HG03457 (cell line): Measurements from ENCODE around the gene PEX11A.

Source experiments
- ATAC-seq: cut with Tn5 transposase; IDR thresholded peaks from one replicate; pipeline ENCODE4 v1.9.1; 2021; ENCODE audit warnings: moderate number of reproducible peaks; ENCODE audit not compliant: unreplicated experiment

Gene PEX11A

DNA sequence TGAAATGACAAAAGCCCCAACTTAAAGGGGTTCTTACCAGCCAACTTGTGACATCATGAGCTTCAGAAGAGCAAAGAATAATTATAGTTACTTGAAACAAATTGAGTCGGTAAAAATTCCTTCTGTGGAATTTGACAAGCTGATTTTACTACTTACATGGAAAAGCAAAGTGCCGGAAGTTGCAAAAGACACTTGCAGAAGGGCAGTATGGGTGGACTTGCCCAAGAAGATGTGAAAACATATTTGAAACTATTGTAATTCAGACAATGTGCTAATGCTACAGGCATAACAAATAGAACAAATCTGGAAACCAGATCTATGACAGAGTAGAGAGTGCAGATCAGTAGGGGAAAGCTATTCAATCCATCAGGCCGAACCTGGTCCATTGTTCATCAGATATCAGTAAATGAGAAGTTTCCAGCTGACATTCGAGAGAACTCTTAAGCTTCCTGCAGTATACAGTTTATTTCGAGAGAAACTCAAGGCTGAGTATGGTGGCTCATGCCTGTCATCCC lies 32.8 kb downstream of the PEX11A start:
- no peak for ATAC-seq

DNA sequence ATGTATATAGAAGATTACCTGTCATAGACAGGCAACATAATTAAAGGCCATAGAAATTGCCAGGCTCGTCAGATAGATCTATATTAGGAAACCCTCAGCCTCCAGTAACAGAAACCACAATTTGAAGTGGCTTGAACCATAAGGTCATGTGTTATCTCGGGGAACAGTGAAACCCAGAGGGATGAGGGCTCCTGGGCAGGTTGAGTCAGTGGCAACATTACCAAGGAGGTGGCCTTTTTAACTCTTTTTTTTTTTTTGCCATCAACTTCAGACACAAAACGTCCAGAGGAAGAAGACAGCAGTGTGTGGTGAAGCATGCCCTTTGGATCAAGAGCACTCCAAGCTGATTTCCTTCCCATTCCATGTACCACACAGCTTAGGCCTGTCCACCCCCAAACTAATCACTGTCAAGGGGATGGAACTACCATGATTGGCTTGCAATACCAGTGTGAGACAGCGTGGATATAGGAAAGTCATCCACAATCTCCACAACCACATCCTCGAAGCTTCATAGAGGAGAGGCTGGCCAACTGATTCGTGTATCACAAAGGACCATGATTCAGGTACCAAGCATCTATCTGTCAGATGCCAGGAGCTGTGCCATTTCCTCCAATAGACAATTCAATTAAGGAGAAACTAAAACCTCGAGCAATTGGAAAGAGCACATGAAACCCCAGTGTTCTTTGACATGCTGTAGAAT lies 34.3 kb downstream of the PEX11A start:
- ATAC-seq: no peak

DNA sequence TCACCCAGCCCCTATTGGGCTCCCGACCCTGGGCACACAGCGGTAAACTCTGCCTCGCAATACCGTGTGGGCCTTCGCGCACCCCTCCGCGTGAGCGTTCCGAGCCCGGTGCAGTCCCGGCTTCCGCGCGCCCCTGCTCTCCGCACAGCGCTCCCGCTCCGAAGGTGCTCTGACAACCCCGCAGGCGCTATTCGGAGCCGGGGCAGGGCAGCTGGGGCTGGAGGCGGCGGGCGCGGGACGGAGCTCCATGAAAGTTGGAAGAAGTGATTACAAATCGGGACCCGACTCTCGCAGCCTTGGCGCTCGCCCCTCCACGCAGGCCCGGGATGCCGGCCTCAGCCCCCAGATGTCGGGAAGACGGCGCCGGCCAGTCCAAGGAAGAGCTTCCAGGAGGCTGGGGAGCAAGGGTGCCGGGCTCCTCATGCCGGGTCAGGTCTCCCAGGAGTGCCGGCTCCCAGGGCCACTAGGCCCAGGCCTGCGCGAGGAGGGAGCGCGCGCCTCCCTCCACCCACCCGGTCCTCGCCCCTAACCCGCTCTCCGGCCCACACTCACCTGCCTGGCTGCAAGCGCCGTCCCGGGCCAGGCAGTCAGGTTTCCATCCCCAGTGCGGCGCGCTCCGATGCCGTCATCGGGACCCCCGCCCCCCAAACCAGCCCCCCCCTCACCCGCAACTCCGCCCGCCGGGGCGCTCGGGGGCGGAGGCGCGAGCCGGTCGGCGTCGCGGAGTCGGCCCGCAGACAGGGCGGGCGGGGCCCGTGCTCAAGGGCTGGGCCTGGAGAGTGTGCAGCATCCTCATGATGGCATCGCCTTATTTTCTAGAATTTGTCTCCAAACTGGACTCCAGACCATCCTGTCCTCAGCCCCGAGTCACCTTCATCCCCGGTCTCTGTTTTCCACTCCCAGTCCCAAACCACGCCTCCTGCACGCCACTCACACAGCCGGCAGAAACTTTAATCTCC lies 35.4 kb downstream of the PEX11A start, which contains the start of gene KIF7:
Gene KIF7, minus strand, starts transcription at position 621 of the 959 bp plus-strand sequence. CDS start 2,537 bp downstream, outside the sequence.
- no peak for ATAC-seq

DNA sequence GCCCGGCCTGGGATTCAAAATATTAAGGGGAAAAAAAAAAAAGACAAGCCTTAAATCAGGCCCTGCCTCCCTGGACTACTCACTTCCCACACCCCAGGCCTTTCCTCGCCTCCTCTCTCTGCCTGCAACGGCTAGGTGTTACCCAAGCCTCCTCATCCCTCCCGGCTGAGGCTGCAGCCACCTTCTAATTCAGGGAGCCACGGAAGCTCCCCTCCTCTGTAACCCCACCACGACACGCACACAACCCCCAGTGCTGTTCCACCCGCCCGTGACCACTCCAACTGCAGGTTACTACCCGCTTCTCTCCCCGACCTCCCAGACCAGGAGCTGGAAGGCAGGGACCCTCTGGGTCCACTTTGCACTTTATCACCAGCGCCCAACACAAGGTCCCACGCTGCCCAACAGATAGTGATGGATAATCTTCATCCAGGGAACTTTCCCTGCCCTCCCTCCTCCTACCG lies 36.2 kb downstream of the PEX11A start:
- ATAC-seq: no peak

DNA sequence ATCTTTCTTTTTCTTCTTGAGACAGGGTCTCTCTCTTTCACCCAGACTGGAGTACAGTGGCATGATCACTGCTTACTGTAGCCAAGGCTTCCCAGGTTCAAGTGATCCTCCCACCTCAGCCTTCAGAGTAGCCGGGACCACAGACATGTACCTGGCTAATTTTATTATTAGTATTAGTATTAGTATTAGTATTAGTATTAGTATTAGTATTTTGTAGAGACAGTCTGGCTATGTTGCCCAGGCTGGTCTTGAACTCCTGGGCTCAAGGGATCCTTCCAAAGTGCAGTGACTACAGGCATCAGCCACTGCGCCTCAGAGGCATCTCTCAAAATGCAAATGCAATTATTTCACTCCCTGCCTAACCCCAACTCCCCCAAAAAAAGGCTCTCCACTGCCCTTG lies 37.0 kb downstream of the PEX11A start:
- ATAC-seq: no peak

DNA sequence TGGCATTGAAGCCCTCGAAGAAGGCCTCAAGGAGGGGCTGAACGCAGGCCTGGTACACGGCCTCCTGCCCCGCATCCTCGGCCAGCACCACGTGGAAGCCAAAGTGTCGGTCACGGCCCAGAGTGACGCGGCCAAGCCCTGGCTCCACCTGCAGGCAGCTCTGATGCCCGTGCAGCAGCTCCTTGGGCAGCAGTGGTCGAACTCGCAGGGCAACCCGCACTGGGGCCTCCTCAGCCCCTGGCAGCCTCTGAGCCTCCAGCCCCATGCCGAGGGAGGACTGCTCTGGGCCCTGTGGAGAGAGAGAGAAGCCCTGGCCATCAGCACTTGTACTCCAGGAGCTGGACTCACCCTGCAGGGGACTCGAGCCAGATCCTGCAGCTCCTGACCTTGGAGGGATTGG lies 37.9 kb downstream of the PEX11A start:
- no peak for ATAC-seq

DNA sequence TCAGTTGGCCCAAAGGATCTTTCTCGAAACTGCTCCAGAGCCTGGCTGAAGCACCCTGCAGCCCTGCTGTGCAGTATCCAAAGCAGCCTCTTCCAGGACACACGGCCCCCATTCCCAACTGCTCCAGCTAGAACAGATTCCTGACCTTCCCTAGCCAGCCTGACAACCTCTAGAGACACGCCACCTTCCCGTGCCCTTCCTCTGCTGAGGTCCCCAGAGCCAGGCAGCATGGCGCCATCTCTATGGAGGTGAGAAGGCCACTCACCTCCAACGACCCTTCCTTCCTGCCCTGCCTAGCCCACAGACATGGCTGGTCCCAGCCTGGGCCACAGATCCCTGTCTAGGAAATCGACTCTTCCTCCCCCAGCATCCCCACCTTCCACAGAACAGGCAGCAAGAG lies 38.4 kb downstream of the PEX11A start:
- no peak for ATAC-seq

- ATAC-seq: no peak
These were observed 40.8 kb downstream of the PEX11A start for GRCh38 chr15:89649716-89650115.

DNA sequence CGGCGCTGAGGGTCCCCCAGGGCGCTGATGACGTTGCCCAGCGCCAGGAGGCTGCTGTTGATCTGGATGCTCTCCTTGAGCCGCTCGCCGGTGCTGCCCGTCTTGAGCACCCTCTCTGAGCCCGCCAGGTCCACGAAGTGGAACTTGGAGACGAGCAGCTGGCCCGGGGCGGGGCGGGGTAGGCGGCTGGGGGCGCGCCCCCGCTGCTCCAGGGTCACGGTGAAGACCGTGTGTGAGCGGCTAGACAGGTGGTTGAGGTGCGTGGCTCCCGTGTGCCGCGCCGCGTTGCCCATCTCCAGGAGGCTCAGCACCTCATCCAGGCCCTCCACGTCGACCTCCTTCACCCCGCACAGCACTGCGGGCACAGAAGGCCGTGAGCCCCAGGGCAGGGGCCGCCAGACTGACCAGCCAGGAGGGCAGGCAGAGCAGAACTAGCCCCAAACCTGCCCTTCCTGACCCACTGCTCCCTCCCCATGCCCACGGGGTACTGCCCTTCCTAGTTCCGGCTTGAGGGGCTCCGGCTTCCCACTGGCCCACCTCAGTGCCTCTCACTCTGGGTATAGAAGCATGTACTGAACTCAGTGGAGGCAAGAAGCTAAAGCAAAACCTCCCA lies 41.4 kb downstream of the PEX11A start:
- no peak for ATAC-seq

DNA sequence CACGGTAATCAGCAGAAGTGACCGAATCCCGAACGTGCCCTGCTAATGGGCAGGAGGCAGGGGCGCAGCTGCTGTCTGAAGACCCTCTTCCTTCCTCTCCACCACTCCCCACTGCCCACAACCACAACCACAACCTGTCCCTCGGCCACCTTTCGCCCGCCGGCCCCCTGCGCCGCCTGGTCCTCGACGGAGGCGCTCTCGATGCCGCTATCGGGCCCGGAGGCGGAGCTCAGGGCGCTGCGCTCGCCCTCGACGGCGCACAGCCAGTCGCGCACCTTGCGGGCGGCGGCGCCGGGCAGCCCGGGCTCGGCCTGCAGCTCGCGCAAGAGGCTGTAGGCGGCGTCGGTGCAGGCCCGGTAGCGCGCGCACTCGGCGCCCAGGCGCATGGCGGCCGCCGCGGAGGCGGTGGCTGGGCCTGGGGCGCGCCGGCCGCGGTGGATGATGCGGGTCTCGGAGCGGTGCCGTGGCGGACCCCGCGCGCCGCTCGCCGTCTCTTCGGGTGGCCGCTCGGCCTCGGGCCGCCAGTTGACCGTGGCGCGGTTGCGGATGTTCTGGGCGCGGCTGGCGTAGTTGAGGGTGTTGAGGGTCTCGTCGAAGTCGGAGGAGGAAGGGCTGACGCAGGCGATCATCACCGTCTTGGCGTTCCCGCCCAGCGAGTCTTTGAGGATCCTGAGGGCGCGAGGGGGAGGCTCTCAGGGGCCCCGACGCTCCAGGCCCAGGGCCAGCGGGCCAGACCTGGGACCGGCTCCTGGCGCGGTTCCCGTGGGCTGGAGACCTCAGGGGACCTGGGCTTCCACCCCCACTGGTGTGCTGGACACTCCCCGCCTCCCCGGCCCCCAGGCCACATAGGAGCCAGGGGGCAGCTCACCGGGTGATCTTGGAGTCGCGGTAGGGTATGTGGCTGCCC lies 42.2 kb downstream of the PEX11A start:
- ATAC-seq: no peak

GRCh38 chr15:89647191-89647851 lies 43.2 kb downstream of the PEX11A start:
- no peak for ATAC-seq

DNA sequence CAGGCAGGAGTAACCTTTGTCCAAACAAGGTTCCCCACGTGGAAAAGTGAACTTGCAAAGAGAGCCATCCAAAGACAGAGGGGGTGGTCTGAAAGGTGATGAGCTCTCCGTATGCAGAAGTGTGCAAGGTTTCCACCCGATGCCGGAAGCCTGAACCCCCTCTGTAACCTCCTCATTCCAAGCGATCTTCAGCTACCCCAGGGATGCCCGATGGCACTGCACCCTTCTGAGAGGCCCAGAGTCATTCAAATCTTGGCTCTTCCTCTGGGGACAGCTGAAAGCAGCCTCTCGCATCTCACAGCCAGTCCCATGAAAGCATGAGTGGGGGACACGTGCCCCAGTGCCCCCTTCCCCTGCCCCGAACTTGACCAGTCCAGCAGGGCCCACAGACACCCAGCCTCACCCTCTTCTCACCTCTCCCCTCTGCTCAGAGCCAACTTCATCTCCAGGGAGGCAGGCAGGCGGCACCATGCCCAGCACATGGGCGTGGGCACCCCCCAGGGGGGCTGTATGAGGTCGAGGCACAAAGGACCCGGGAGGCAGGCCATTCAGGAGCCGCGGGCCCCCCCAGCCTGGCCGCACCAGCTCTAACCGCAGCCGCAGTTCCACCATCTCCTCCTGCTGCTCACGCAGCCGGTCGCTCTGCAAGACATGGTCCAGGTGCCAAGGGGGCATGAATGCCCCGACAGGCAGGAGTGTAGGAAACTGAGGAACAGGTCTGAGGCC lies 44.0 kb downstream of the PEX11A start:
- no peak for ATAC-seq

- ATAC-seq: no peak
These were observed 44.9 kb downstream of the PEX11A start for GRCh38 chr15:89645680-89646079.

GRCh38 chr15:89642106-89642505 lies 48.4 kb downstream of the PEX11A start:
- ATAC-seq: no peak

DNA sequence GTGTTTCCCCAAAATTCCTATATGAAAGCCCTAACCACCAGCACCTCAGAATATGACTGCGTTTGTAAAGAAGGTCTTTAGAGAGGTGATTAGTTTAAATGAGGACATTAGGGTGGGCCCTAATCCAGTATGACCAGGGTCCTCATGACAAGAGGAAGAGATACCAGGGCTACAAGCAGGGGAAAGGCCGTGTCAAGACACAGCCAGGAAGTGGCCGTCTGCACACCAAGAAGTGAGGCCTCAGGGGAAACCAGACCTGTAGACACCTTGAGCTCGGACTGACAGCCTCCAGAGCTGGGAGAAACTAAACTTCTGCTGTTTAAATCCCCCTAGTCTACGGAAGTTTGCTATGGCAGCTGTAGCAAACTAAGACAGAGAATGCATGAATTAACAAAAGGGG lies 49.5 kb downstream of the PEX11A start:
- no peak for ATAC-seq

DNA sequence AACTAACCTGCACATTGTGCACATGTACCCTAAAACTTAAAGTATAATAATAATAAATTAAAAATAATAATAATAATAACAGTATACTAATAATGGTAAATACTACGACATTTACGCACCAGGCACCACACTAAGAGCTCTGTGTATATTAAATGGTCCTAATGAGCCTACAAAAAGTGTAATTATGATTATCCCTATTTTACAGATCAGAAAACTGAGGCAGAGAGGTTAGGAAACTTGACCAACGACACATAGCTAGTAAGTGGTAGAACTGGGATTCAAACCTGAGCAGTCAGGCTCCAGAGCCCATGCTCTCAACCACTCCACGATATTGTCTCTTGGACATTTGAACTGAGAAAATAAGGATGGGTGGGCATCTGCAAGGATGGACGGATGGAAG lies 50.3 kb downstream of the PEX11A start:
- ATAC-seq: no peak

- ATAC-seq: no peak
These were observed 57.0 kb downstream of the PEX11A start for GRCh38 chr15:89633585-89633984.

- no peak for ATAC-seq
These were observed 57.8 kb downstream of the PEX11A start for GRCh38 chr15:89632563-89633430.
